K562 (cell line): ENCODE measurements around the gene B4GALT5. TPM values are rescaled to one million over a fixed set of nuclear protein-coding genes. Genes with fewer than 3 reads are reported as not detected.

Source experiments
- ARID1B ChIP-seq: fragments of 450-650 bp; IDR thresholded peaks from 2 replicates; pipeline ENCODE4 v1.6.1; 2016; ENCODE audit warnings: antibody characterized with exemption, mild to moderate bottlenecking, inconsistent platforms
- ARID4B ChIP-seq: sonication (generic); formaldehyde crosslinking; IDR thresholded peaks from 2 replicates; pipeline ENCODE4 v1.8.0; 2022; ENCODE audit warnings: mild to moderate bottlenecking, missing genetic modification reagents
- GTF2F1 ChIP-seq: IDR thresholded peaks from 2 replicates; pipeline ENCODE4 v1.6.1; 2011; ENCODE audit warnings: low read depth, low read length, improper control_type of control experiment
- HES1 ChIP-seq: fragments of 450-650 bp; IDR thresholded peaks from 2 replicates; pipeline ENCODE4 v1.6.1; 2016; ENCODE audit warnings: low read depth, mild to moderate bottlenecking, moderate library complexity
- NR4A1 ChIP-seq, 2 experiments: fragments of 250-450 bp in 1 of 2; fragments of 450-650 bp in 1 of 2; sonication (Bioruptor Pico) in 1 of 2; IDR thresholded peaks; 2 replicates each; pipeline versions ENCODE4 v1.4.0 to v1.6.1; 2016 to 2020; ENCODE audit warnings: mild to moderate bottlenecking in 2 of 2, missing compliant biosample characterization in 1 of 2, missing genetic modification characterization in 1 of 2, moderate library complexity in 1 of 2
- U2AF1 ChIP-seq: fragments of 200-400 bp; formaldehyde crosslinking; optimal IDR thresholded peaks from 2 replicates; pipeline ENCODE3; 2017; ENCODE audit warnings: mild to moderate bottlenecking, low read depth, low read length, moderate library complexity
- ZBTB40 ChIP-seq, 2 experiments: fragments of 450-650 bp in 1 of 2; sonication (generic) in 1 of 2; formaldehyde crosslinking in 1 of 2; IDR thresholded peaks; 2 replicates each; pipeline versions ENCODE4 v1.7.1 to v1.9.0; 2016 to 2022; ENCODE audit warnings: inconsistent platforms in 1 of 2, mild to moderate bottlenecking in 1 of 2, missing genetic modification reagents in 1 of 2
- ZNF644 ChIP-seq: fragments of 200-800 bp; sonication (Bioruptor generic); IDR thresholded peaks from 2 replicates; pipeline ENCODE4 v1.6.1; 2016; ENCODE audit warnings: low read depth, missing genetic modification characterization, missing compliant biosample characterization
- polyA plus RNA-seq, 8 experiments: library from polyadenylated mRNA; depleted of rRNA in 4 of 8; stranded (reverse) in 5 of 8; unstranded in 3 of 8; fragments of >200 nt; fragmentation: Nextera tagmentation in 2 of 8; fragmentation: Illumina TruSeq in 1 of 8; extraction: Ambion mirVana in 2 of 8; extraction: Trizol in 1 of 8; gene quantifications; 2 replicates each; pipeline versions ENCODE4 v1.2.1 to v1.2.3, GENCODE V29; 2011 to 2014; ENCODE audit warnings: inconsistent platforms in 1 of 8, missing spikeins in 1 of 8
- total RNA-seq, 7 experiments: library from RNA; depleted of rRNA in 6 of 7; stranded (reverse); fragments of >200 nt in 6 of 7; fragmentation: Illumina TruSeq in 2 of 7; extraction: Trizol in 2 of 7; gene quantifications; 2 replicates each; pipeline versions ENCODE4 v1.2.1 to v1.2.3, GENCODE V29; 2011 to 2021; ENCODE audit warnings: low replicate concordance in 1 of 7

The B4GALT5 gene
- total and polyA plus RNA-seq, 9 of the 15 experiments (the other 6 are each of a cell fraction or from before 2014, with no cell fraction given), result 8.5 to 32.6 (median 23.4) TPM

- TF ChIP-seq ZBTB40 (IDR thresholded peaks at IDR 0.05) (no peak), ZBTB40 (CRISPR knock-in tag; IDR thresholded peaks at IDR 0.05) (no peak), ZNF644 (tag) (no peak), NR4A1 (CRISPR knock-in tag; IDR thresholded peaks at IDR 0.05) (no peak), NR4A1 (tag; IDR thresholded peaks at IDR 0.05) (peak; percentile 53; the same call in 1 of the 2 replicates), HES1 (0 out of 2 replicates have a peak, but pooled peaks have one; percentile 31), ARID1B (peak; percentile 76), ARID4B (no peak), GTF2F1 (no peak), U2AF1 (no peak)
Observed at GRCh38 chr20:49747707-49748524, 34.2 kb upstream of the B4GALT5 start (continued).
